Activated T-helper 2 cell treated with anti-CD3 and anti-CD28 coated beads, Interferon-gamma antibody, Interleukin-2, Interleukin-4, amounts not matched to agents 10 μg/mL and 5 μg/mL and 100 μg/mL, durations not matched to agents 14 hours and 24 hours and 36 hours (primary cell): ENCODE measurements around the gene KIAA1217. TPM values are rescaled to one million over a fixed set of nuclear protein-coding genes. Genes with fewer than 3 reads are reported as not detected.

Source experiments
- DNase-seq: peaks from one replicate; pipeline ENCODE4 v3.0.0; 2021; ENCODE audit warnings: low spot score
- H3K27ac Mint-ChIP-seq: one replicate; pipeline ENCODE4 v1.8.0; 2021; ENCODE audit warnings: mixed read lengths
- H3K27me3 Mint-ChIP-seq: one replicate; pipeline ENCODE4 v1.8.0; 2021; ENCODE audit warnings: low read depth, mixed read lengths
- H3K36me3 Mint-ChIP-seq: one replicate; pipeline ENCODE4 v1.8.0; 2021; ENCODE audit warnings: low read depth, mixed read lengths
- H3K4me1 Mint-ChIP-seq: one replicate; pipeline ENCODE4 v1.8.0; 2021; ENCODE audit warnings: low read depth, mixed read lengths
- H3K4me3 Mint-ChIP-seq: one replicate; pipeline ENCODE4 v1.8.0; 2021; ENCODE audit warnings: low read depth, mild to moderate bottlenecking, moderate library complexity, mixed read lengths
- H3K9me3 Mint-ChIP-seq: one replicate; pipeline ENCODE4 v1.8.0; 2021; ENCODE audit warnings: mixed read lengths
- intact Hi-C: fragments of 100-400 bp; cut with micrococcal nuclease; formaldehyde crosslinking; loops from one replicate; pipeline ENCODE4 v1.15.1; 2023
- total RNA-seq: library from RNA; stranded (reverse); gene quantifications from 2 replicates; pipeline ENCODE4 v1.2.3, GENCODE V29; 2022

Gene KIAA1217
- total RNA-seq, 1 donor from 2014 or later: 0.62 TPM

- no peak for DNase-seq
- Mint-ChIP-seq H3K4me1 (peaks cover 15% of the 10 kb centered on the region), H3K9me3 (no peaks in the 10 kb centered on the region), H3K27me3 (peaks cover 17% of the 10 kb centered on the region), H3K4me3 (no peak overlapping the region), H3K27ac (no peak overlapping the region), H3K36me3 (no peaks in the 10 kb centered on the region)
- intact Hi-C loops: no loop called here
Measured at GRCh38 chr10:24446739-24447138, 237.8 kb downstream of the KIAA1217 start.

GRCh38 chr10:24448351-24448999, 239.5 kb downstream of the KIAA1217 start:
- intact Hi-C loops: no loop called here

GRCh38 chr10:24449321-24449740, 240.4 kb downstream of the KIAA1217 start:
- peaks cover 25% of the 10 kb centered on the region for H3K27me3 Mint-ChIP-seq
- H3K9me3 Mint-ChIP-seq: no peaks in the 10 kb centered on the region
- H3K36me3 Mint-ChIP-seq: no peaks in the 10 kb centered on the region
- DNase-seq: no peak
- peaks cover 18% of the 10 kb centered on the region for H3K4me1 Mint-ChIP-seq
- no peak overlapping the region for H3K4me3 Mint-ChIP-seq
- intact Hi-C loops: loop anchor here (1.0 kb wide), 1 partner anchor 17 kb away; no protein-coding TSS in a partner anchor
- no peak overlapping the region for H3K27ac Mint-ChIP-seq

More at GRCh38 chr10:24448351-24448999, 239.5 kb downstream of the KIAA1217 start:
- no peak for DNase-seq
- no peaks in the 10 kb centered on the region for H3K36me3 Mint-ChIP-seq
- no peak overlapping the region for H3K27ac Mint-ChIP-seq
- no peaks in the 10 kb centered on the region for H3K9me3 Mint-ChIP-seq
- H3K27me3 Mint-ChIP-seq: peaks cover 18% of the 10 kb centered on the region
- H3K4me3 Mint-ChIP-seq: no peak overlapping the region
- H3K4me1 Mint-ChIP-seq: peaks cover 18% of the 10 kb centered on the region

GRCh38 chr10:24449769-24450310, 240.9 kb downstream of the KIAA1217 start:
- Mint-ChIP-seq H3K27me3 (peaks cover 27% of the 10 kb centered on the region), H3K4me1 (peaks cover 18% of the 10 kb centered on the region), H3K4me3 (no peak overlapping the region), H3K27ac (no peak overlapping the region), H3K36me3 (no peaks in the 10 kb centered on the region), H3K9me3 (no peaks in the 10 kb centered on the region)
- intact Hi-C loops: loop anchor here (1.0 kb wide), 1 partner anchor 16 kb away; no protein-coding TSS in a partner anchor
- no peak for DNase-seq

GRCh38 chr10:24451325-24451820, 242.4 kb downstream of the KIAA1217 start:
- Mint-ChIP-seq H3K4me1 (peaks cover 18% of the 10 kb centered on the region), H3K9me3 (no peaks in the 10 kb centered on the region), H3K4me3 (no peak overlapping the region), H3K27ac (no peak overlapping the region), H3K27me3 (peaks cover 32% of the 10 kb centered on the region), H3K36me3 (no peaks in the 10 kb centered on the region)
- intact Hi-C loops: no loop called here
- DNase-seq: no peak

GRCh38 chr10:24452030-24452429, 243.1 kb downstream of the KIAA1217 start:
- Mint-ChIP-seq H3K9me3 (no peaks in the 10 kb centered on the region), H3K4me3 (no peak overlapping the region), H3K27ac (no peak overlapping the region), H3K36me3 (no peaks in the 10 kb centered on the region), H3K4me1 (peaks cover 18% of the 10 kb centered on the region), H3K27me3 (peaks cover 33% of the 10 kb centered on the region)
- intact Hi-C loops: no loop called here
- DNase-seq: no peak

GRCh38 chr10:24453404-24453830, 244.5 kb downstream of the KIAA1217 start:
- Mint-ChIP-seq H3K36me3 (no peaks in the 10 kb centered on the region), H3K27ac (no peak overlapping the region), H3K4me3 (no peak overlapping the region), H3K4me1 (peaks cover 18% of the 10 kb centered on the region), H3K9me3 (no peaks in the 10 kb centered on the region), H3K27me3 (peaks cover 38% of the 10 kb centered on the region)
- intact Hi-C loops: no loop called here
- DNase-seq: no peak

GRCh38 chr10:24453973-24454372, 245.0 kb downstream of the KIAA1217 start:
- DNase-seq: no peak
- H3K27me3 Mint-ChIP-seq: peaks cover 40% of the 10 kb centered on the region
- no peaks in the 10 kb centered on the region for H3K36me3 Mint-ChIP-seq
- peaks cover 13% of the 10 kb centered on the region for H3K4me1 Mint-ChIP-seq
- intact Hi-C loops: no loop called here
- no peaks in the 10 kb centered on the region for H3K9me3 Mint-ChIP-seq
- H3K4me3 Mint-ChIP-seq: no peak overlapping the region
- no peak overlapping the region for H3K27ac Mint-ChIP-seq

- Mint-ChIP-seq H3K36me3 (no peaks in the 10 kb centered on the region), H3K4me1 (peaks cover 9% of the 10 kb centered on the region), H3K27me3 (peaks cover 43% of the 10 kb centered on the region), H3K4me3 (no peak overlapping the region), H3K27ac (no peak overlapping the region), H3K9me3 (no peaks in the 10 kb centered on the region)
- intact Hi-C loops: no loop called here
- DNase-seq: no peak
Measured at GRCh38 chr10:24455447-24455846, 246.5 kb downstream of the KIAA1217 start.

- no peak for DNase-seq
Measured at GRCh38 chr10:24456322-24456721, 247.4 kb downstream of the KIAA1217 start.

GRCh38 chr10:24457661-24458318, 248.9 kb downstream of the KIAA1217 start:
- no peaks in the 10 kb centered on the region for H3K36me3 Mint-ChIP-seq
- intact Hi-C loops: no loop called here
- no peaks in the 10 kb centered on the region for H3K9me3 Mint-ChIP-seq
- H3K27ac Mint-ChIP-seq: no peak overlapping the region
- H3K4me3 Mint-ChIP-seq: no peak overlapping the region
- peaks cover 37% of the 10 kb centered on the region for H3K27me3 Mint-ChIP-seq
- peaks cover 4% of the 10 kb centered on the region for H3K4me1 Mint-ChIP-seq
- no peak for DNase-seq

More at GRCh38 chr10:24456322-24456721, 247.4 kb downstream of the KIAA1217 start:
- Mint-ChIP-seq H3K27ac (no peak overlapping the region), H3K27me3 (peaks cover 42% of the 10 kb centered on the region), H3K9me3 (no peaks in the 10 kb centered on the region), H3K4me1 (peaks cover 7% of the 10 kb centered on the region), H3K4me3 (no peak overlapping the region), H3K36me3 (no peaks in the 10 kb centered on the region)
- intact Hi-C loops: no loop called here

GRCh38 chr10:24459836-24460235, 250.9 kb downstream of the KIAA1217 start:
- intact Hi-C loops: loop anchor here (5.0 to 10.0 kb wide), 5 partner anchors 145 to 1095 kb away; partner anchors contain the start of gene KIAA1217
- Mint-ChIP-seq H3K27ac (no peak overlapping the region), H3K4me3 (no peak overlapping the region), H3K27me3 (peaks cover 23% of the 10 kb centered on the region), H3K4me1 (peaks cover 21% of the 10 kb centered on the region), H3K36me3 (no peaks in the 10 kb centered on the region), H3K9me3 (no peaks in the 10 kb centered on the region)
- no peak for DNase-seq
